Muscle layer of duodenum (tissue), 2 donors: ENCODE data around the gene METTL8.
A peak's percentile ranks its signal among the peaks of the same experiment; 100 is the strongest.
"Not testable (repeated sequence)": the region's sequence is repeated elsewhere in the genome, so short reads cannot be mapped to it uniquely, and the experiment has no call there.

ENCODE experiments used
- H3K27ac ChIP-seq: one replicate; pipeline ENCODE4 v1.7.0; 2013; ENCODE audit warnings: mild to moderate bottlenecking, low read length
- H3K27me3 ChIP-seq: one replicate; pipeline ENCODE4 v1.7.0; 2013; ENCODE audit warnings: low read depth, mild to moderate bottlenecking, control low read depth, low read length
- H3K36me3 ChIP-seq, 2 donors: one replicate each; pipeline ENCODE4 v1.7.0; 2013; ENCODE audit warnings: low read length in 2 of 2, control low read depth in 1 of 2, mild to moderate bottlenecking in 1 of 2; ENCODE audit not compliant: insufficient read depth in 2 of 2, control insufficient read depth in 1 of 2
- H3K4me1 ChIP-seq, 2 donors: one replicate each; pipeline ENCODE4 v1.7.0; 2013; ENCODE audit warnings: low read length in 2 of 2, mild to moderate bottlenecking in 2 of 2, control low read depth in 1 of 2, moderate library complexity in 1 of 2; ENCODE audit not compliant: insufficient read depth in 2 of 2, control insufficient read depth in 1 of 2
- H3K4me3 ChIP-seq, 2 donors: one replicate each; pipeline ENCODE4 v1.7.0; 2013; ENCODE audit warnings: low read length in 2 of 2, low read depth in 1 of 2, mild to moderate bottlenecking in 1 of 2
- H3K9me3 ChIP-seq, 2 donors: one replicate each; pipeline ENCODE4 v1.7.0; 2013; ENCODE audit warnings: low read length in 2 of 2, control low read depth in 1 of 2, mild to moderate bottlenecking in 1 of 2; ENCODE audit not compliant: control insufficient read depth in 1 of 2
- donor health status: healthy.

METTL8 gene

DNA sequence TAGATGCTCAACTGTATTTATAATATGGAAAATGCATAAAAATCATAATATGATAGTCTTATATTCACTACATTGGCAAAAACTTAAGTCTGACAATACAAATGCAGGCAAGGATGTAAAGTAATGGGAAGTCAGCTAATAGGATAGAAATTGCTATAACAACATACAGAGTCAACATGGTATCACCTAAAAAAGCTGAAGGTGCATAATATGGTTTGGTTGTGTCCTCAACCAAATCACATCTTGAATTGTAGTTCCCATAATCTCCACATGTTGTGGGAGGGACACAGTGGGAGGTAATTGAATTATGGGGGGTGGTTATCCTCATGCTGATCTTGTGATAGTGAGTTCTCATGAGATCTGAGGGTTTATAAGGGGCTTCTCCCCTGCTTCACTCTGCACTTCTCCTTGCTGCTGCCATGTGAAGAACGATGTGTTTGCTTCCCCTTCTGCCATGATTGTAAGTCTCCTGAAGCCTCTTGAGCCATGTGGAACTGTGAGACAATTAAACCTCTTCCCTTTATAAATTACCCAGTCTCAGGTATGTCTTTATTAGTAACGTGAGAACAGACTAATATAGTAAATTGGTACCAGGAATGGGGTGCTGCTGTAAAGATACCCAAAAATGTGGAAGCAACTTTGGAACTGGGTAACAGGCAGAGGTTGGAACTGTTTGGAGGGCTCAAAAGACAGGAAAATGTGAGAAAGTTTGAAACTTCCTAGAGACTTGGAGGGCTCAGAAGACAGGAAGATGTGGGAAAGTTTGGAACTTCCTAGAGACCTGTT, 10.9 kb downstream of the METTL8 start:
- H3K36me3 ChIP-seq, H3K4me3 ChIP-seq, H3K9me3 ChIP-seq, H3K27ac ChIP-seq, H3K4me1 ChIP-seq, H3K27me3 ChIP-seq: not testable (repeated sequence)

GRCh38 chr2:171420728-171421563, 12.8 kb downstream of the METTL8 start:
- no peaks in the 10 kb centered on the region for H3K27me3 ChIP-seq
- H3K27ac ChIP-seq = no peak overlapping the region
- no peak overlapping the region for H3K4me3 ChIP-seq
- no peaks in the 10 kb centered on the region for H3K4me1 ChIP-seq
- H3K9me3 ChIP-seq = no peaks in the 10 kb centered on the region
- no peaks in the 10 kb centered on the region for H3K36me3 ChIP-seq

- Histone ChIP-seq H3K9me3 (no peaks in the 10 kb centered on the region), H3K27me3 (no peaks in the 10 kb centered on the region), H3K36me3 (no peaks in the 10 kb centered on the region), H3K4me1 (no peaks in the 10 kb centered on the region), H3K4me3 (no peak overlapping the region), H3K27ac (no peak overlapping the region)
Observed at GRCh38 chr2:171419333-171419732, 14.5 kb downstream of the METTL8 start.

- H3K27me3 ChIP-seq = no peaks in the 10 kb centered on the region
- no peaks in the 10 kb centered on the region for H3K4me1 ChIP-seq
- peak overlapping the region; percentile 28 for H3K27ac ChIP-seq
- H3K36me3 ChIP-seq = no peaks in the 10 kb centered on the region
- H3K4me3 ChIP-seq = no peak overlapping the region
- H3K9me3 ChIP-seq = no peaks in the 10 kb centered on the region
Observed at GRCh38 chr2:171416009-171416926, 17.5 kb downstream of the METTL8 start.

DNA sequence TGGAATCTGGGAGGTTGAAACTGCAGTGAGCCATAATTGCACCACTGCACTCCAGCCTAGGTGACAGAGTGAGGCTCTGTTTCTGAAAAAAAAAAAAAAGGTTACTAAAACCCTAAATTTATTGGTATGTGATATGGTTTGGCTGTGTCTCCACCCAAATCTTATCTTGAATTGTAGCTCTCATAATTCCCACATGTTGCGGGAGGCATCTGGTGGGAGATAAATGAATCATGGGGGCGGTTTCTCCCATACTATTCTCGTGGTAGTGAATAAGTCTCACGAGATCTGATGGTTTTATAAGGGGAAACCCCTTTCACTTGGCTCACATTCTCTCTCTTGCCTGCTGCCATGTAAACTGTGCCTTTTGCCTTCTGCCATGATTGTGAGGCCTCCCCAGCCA, 19.1 kb downstream of the METTL8 start:
- H3K4me3 ChIP-seq, H3K27me3 ChIP-seq, H3K4me1 ChIP-seq, H3K27ac ChIP-seq, H3K9me3 ChIP-seq, H3K36me3 ChIP-seq: not testable (repeated sequence)

DNA sequence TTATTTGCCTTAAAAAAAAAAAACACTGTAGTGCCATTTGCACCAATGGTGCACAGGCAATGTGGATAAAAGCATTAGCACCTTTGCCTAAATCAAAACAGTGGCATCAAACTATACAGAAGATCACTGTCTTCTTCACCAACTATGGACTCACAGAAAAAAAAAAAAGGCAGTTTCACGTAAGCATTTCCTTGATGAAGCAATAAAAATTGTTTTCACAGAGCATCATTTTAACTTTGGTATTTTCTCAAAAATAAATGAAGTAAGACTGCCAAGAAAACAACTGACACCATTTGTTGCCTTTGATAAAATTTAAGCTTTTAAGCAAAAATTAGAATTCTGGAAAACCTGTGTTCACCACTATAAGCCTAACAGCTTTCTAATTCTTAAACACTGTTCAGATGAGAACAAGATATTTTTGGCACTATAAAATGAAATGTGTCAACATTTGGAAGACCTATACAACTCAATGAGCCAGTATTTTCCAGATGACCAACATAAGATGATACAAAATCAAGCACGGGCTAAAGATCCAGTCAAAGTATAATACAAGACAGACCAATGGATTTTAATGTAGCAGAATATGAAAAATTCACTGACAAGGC, 21.1 kb downstream of the METTL8 start:
- Histone ChIP-seq H3K36me3 (no peaks in the 10 kb centered on the region), H3K4me3 (no peak overlapping the region), H3K27me3 (no peaks in the 10 kb centered on the region), H3K27ac (no peak overlapping the region), H3K4me1 (peaks cover 0 to 11% of the 10 kb centered on the region in 2 donors), H3K9me3 (no peaks in the 10 kb centered on the region)

DNA sequence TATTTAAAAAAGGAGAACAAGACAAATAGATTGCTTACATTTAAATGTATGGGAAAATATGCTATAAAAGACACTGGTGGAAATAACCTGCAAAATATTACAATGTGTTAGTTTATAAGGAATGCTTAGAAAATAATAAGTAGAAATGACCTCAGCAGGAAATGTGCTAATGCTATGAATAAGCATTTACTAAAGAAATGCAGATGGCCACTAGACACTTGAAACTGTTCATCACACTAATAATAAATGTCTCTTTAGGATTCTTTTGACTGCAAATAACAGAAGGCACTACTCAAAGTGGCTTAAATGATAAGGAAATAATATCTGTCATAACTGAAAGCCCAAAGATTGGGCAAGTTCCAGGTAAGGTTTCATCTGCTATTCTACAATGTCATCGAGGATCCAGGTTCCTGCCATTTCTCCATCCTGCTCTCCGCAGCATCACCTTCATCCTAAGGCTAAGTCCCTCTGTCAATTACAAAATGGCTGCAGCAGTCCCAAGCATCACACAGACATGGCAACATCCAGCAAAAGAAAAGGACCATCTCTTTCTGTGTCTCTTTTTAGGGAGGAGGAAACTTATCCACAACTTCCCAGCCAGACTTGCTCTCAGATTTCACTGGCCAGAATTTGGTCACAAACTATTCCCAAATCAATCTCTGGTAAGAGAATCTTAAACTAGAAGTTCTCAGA, 21.9 kb downstream of the METTL8 start:
- no peaks in the 10 kb centered on the region for H3K36me3 ChIP-seq
- peaks cover 0 to 11% of the 10 kb centered on the region in 2 donors for H3K4me1 ChIP-seq
- no peak overlapping the region for H3K27ac ChIP-seq
- H3K9me3 ChIP-seq = no peaks in the 10 kb centered on the region
- no peaks in the 10 kb centered on the region for H3K27me3 ChIP-seq
- no peak overlapping the region for H3K4me3 ChIP-seq

DNA sequence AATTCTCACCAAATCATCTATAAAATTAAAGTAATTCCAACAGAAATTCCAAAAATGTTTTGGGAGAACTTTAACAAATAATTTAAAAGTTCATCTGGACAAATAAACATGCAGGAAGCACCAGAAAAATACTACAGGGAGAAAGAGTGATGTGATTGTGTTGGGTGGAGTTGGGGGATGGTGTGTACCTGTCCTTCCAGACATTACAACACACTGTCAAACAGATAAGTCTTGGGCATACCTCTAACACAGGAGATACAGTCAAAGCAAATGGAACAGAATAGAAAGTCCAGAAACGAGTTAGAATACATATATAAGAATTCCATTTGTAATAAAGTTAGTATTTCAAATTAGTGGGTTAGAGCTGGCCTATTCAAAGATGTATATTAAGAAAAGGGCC, 22.6 kb downstream of the METTL8 start:
- H3K36me3 ChIP-seq = no peaks in the 10 kb centered on the region
- H3K9me3 ChIP-seq = no peaks in the 10 kb centered on the region
- no peak overlapping the region for H3K27ac ChIP-seq
- no peaks in the 10 kb centered on the region for H3K27me3 ChIP-seq
- H3K4me1 ChIP-seq = peaks cover 0 to 11% of the 10 kb centered on the region in 2 donors
- no peak overlapping the region for H3K4me3 ChIP-seq

- Histone ChIP-seq H3K4me3 (no peak overlapping the region), H3K4me1 (peaks cover 0 to 11% of the 10 kb centered on the region in 2 donors), H3K9me3 (no peaks in the 10 kb centered on the region), H3K36me3 (no peaks in the 10 kb centered on the region), H3K27me3 (no peaks in the 10 kb centered on the region), H3K27ac (no peak overlapping the region)
Observed at GRCh38 chr2:171410624-171411023, 23.2 kb downstream of the METTL8 start.

DNA sequence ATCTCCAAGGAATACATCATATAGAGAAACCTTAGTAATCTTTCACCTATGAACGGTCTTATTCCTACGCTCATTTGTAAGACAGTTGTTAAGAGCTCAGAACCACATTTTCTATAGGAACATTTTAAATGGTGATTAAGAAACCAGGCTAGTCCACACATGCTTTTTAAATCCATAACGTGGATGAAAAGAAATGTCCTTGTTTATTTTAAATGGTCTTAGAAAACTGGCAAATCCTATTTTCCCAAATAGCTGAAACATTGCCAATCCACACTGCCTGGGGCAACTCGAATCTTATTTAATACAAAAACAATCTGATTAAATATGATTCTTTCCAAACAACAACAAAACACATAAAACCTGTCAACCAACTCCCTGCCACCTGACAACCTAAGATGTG, 23.7 kb downstream of the METTL8 start:
- H3K27me3 ChIP-seq = no peaks in the 10 kb centered on the region
- no peaks in the 10 kb centered on the region for H3K9me3 ChIP-seq
- peaks cover 0 to 11% of the 10 kb centered on the region in 2 donors for H3K4me1 ChIP-seq
- no peaks in the 10 kb centered on the region for H3K36me3 ChIP-seq
- no peak overlapping the region for H3K27ac ChIP-seq
- H3K4me3 ChIP-seq = no peak overlapping the region
